Activated CD8-positive, alpha-beta T cell treated with anti-CD3 and anti-CD28 coated beads for 36 hours (primary cell): ENCODE data around the gene DPYD. TPM values are rescaled to one million over a fixed set of nuclear protein-coding genes. Genes with fewer than 3 reads are reported as not detected.

Experiments used
- ATAC-seq: fragments of 200-7000 bp; cut with Tn5 transposase; one replicate; pipeline ENCODE4 v1.10.0; 2021; ENCODE audit warnings: mild to moderate bottlenecking, moderate library complexity
- CTCF ChIA-PET: fragments of 350-600 bp; sonication (Branson Sonifier 250); formaldehyde crosslinking; loops from one replicate; lab custom pipeline; 2021; ENCODE audit warnings: antibody characterized with exemption; lab: Charles Lee
- POLR2A ChIA-PET: fragments of 350-600 bp; sonication (Branson Sonifier 250); formaldehyde crosslinking; loops from one replicate; lab custom pipeline; 2021; ENCODE audit warnings: antibody characterized with exemption; lab: Charles Lee
- DNase-seq: peaks from one replicate; pipeline ENCODE4 v3.0.0-alpha.2; 2020
- H3K27ac Mint-ChIP-seq: one replicate; pipeline ENCODE4 v1.8.0; 2021; ENCODE audit warnings: mild to moderate bottlenecking, mixed read lengths
- H3K27me3 Mint-ChIP-seq: one replicate; pipeline ENCODE4 v1.8.0; 2021; ENCODE audit warnings: mixed read lengths
- H3K36me3 Mint-ChIP-seq: one replicate; pipeline ENCODE4 v1.8.0; 2021; ENCODE audit warnings: low read depth, mixed read lengths
- H3K4me1 Mint-ChIP-seq: one replicate; pipeline ENCODE4 v1.8.0; 2021; ENCODE audit warnings: low read depth, mixed read lengths
- H3K4me3 Mint-ChIP-seq: one replicate; pipeline ENCODE4 v1.8.0; 2021; ENCODE audit warnings: mild to moderate bottlenecking, moderate library complexity, mixed read lengths
- H3K9me3 Mint-ChIP-seq: one replicate; pipeline ENCODE4 v1.8.0; 2021; ENCODE audit warnings: mixed read lengths
- CTCF ChIP-seq: fragments of 200-600 bp; IDR thresholded peaks from one replicate; pipeline ENCODE4 v1.8.0; 2022; ENCODE audit warnings: antibody characterized with exemption, mild to moderate bottlenecking
- intact Hi-C: fragments of 100-400 bp; cut with micrococcal nuclease; formaldehyde crosslinking; loops from one replicate; pipeline ENCODE4 v1.10.0; 2022
- total RNA-seq, 2 experiments: library from RNA; stranded (reverse); gene quantifications; one replicate each; pipeline ENCODE4 v1.2.3, GENCODE V29; 2021

The DPYD gene
- total RNA-seq, 2 experiments from 2014 or later = 10.7 to 10.8 TPM

GRCh38 chr1:97308131-97308530, 612.7 kb downstream of the DPYD start:
- no peak for ATAC-seq
- H3K4me3 Mint-ChIP-seq = no peak overlapping the region
- no peak for DNase-seq
- no peaks in the 10 kb centered on the region for H3K4me1 Mint-ChIP-seq
- TF ChIP-seq CTCF = no peak
- no peak overlapping the region for H3K27ac Mint-ChIP-seq
- H3K36me3 Mint-ChIP-seq = peaks cover 9% of the 10 kb centered on the region
- no peaks in the 10 kb centered on the region for H3K27me3 Mint-ChIP-seq
- intact Hi-C loops = no loop called here
- no peaks in the 10 kb centered on the region for H3K9me3 Mint-ChIP-seq
- ChIA-PET POLR2A (no interaction called here), CTCF (no interaction called here)

GRCh38 chr1:97307568-97307967, 613.3 kb downstream of the DPYD start:
- ATAC-seq (no peak), DNase-seq (no peak)
- Mint-ChIP-seq H3K27me3 (no peaks in the 10 kb centered on the region), H3K4me3 (no peak overlapping the region), H3K27ac (no peak overlapping the region), H3K9me3 (no peaks in the 10 kb centered on the region), H3K4me1 (no peaks in the 10 kb centered on the region), H3K36me3 (peaks cover 7% of the 10 kb centered on the region)
- intact Hi-C loops = no loop called here
- POLR2A ChIA-PET = no interaction called here
- no peak for TF ChIP-seq CTCF
- CTCF ChIA-PET = no interaction called here

GRCh38 chr1:97307151-97307550, 613.7 kb downstream of the DPYD start:
- Mint-ChIP-seq H3K27ac (no peak overlapping the region), H3K36me3 (peaks cover 7% of the 10 kb centered on the region), H3K27me3 (no peaks in the 10 kb centered on the region), H3K4me3 (no peak overlapping the region), H3K9me3 (no peaks in the 10 kb centered on the region), H3K4me1 (no peaks in the 10 kb centered on the region)
- no peak for ATAC-seq
- POLR2A ChIA-PET = no interaction called here
- TF ChIP-seq CTCF = no peak
- DNase-seq = no peak
- CTCF ChIA-PET = no interaction called here
- intact Hi-C loops = no loop called here

GRCh38 chr1:97306504-97306903, 614.3 kb downstream of the DPYD start:
- intact Hi-C loops = no loop called here
- no peak for ATAC-seq
- H3K9me3 Mint-ChIP-seq = no peaks in the 10 kb centered on the region
- H3K27me3 Mint-ChIP-seq = no peaks in the 10 kb centered on the region
- peaks cover 7% of the 10 kb centered on the region for H3K36me3 Mint-ChIP-seq
- DNase-seq = no peak
- no peak for TF ChIP-seq CTCF
- H3K4me3 Mint-ChIP-seq = no peak overlapping the region
- ChIA-PET CTCF (no interaction called here), POLR2A (no interaction called here)
- no peak overlapping the region for H3K27ac Mint-ChIP-seq
- no peaks in the 10 kb centered on the region for H3K4me1 Mint-ChIP-seq

DNA sequence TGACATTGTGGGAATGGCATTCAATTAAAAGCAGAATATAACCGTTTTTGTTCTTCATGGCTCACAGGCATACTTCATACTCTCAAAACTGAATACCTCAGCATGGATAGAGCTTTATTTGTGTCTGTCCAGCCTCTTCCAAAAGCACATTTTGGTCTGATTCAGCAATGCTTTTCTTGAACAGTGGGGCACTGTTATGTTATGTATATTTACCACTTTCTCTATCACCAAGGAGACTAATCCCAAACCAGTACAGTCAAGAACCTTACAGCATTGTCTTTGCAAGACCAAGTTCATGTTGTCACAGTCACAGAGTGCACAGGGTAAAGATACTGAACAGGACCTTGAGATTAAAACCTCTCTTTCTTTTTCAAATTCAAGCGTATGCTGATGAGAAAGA, 616.5 kb downstream of the DPYD start:
- H3K36me3 Mint-ChIP-seq = peaks cover 7% of the 10 kb centered on the region
- H3K9me3 Mint-ChIP-seq = no peaks in the 10 kb centered on the region
- intact Hi-C loops = no loop called here
- H3K4me1 Mint-ChIP-seq = no peaks in the 10 kb centered on the region
- H3K4me3 Mint-ChIP-seq = no peak overlapping the region
- no peak for TF ChIP-seq CTCF
- no peak for ATAC-seq
- no peaks in the 10 kb centered on the region for H3K27me3 Mint-ChIP-seq
- POLR2A ChIA-PET = no interaction called here
- no peak overlapping the region for H3K27ac Mint-ChIP-seq
- DNase-seq = no peak
- CTCF ChIA-PET = no interaction called here
